ENCODE measurements around the gene DPYSL5.

The DPYSL5 gene

DNA sequence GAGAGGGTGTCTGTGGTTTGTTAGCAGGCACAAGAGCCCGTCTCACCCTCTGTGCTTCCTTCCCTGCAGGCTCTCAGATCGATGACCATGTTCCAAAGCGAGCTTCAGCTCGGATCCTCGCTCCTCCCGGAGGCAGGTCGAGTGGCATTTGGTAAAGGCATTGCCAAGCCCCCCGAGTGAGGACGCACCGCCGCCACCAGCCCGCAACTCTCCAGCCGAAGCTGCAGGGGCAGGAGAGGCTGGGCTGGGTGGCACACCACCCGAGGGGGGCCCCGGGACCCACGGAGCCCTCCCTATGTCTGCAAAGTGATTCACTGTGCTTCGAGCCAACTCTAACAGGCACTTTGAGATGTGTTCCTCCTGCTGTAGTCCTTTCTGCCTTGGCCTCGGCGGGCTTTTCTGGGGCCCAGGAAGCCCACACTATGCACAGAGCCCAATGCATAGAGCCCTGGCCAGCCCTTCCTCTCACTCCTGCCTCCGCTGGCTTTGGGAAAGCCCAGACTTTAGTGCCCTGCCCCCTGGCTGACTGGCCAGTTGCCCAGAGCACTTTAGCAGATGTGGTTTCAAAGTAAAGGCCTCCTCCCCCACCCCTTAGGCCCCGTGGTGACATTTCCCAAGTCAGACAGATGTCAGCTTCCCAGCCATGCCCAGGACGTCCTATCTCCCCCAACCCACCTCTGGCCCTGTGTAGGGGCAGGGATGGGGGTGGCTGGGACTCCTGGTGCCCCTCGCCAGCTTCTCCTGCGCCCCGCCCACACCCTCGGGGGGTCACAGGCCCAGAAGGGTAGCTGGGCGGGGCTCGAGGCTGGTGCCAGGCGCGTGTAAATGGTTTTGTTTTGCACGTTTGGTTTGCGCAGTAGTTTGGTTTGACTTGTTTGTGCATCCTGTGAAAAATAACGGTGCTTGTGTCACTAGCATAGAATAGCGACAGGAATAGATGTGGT, 99.2 kb downstream of the DPYSL5 start:
- H3K9me3 ChIP-seq (ENCODE audit: control insufficient read depth, low read length), result no peaks in the 10 kb centered on the region
- H3K4me3 ChIP-seq (ENCODE audit: extremely low read depth, insufficient read depth, low read length, poor library complexity, severe bottlenecking), result no peak overlapping the region
- no peak overlapping the region for H3K27ac ChIP-seq (ENCODE audit: low read depth, low read length, severe bottlenecking)
- H3K36me3 ChIP-seq (ENCODE audit: control insufficient read depth, insufficient read depth, low read length), result no peaks in the 10 kb centered on the region
- peaks cover 13% of the 10 kb centered on the region for H3K4me1 ChIP-seq (ENCODE audit: control insufficient read depth, insufficient read depth, low read length, poor library complexity, severe bottlenecking)
- WGBS, 2 experiments (ENCODE audit: insufficient coverage in 2 of 2), result 81 to 84% methylated on average over 28 to 31 of the region's 34 CpGs

- Histone ChIP-seq H3K27ac (ENCODE audit: low read depth, low read length, severe bottlenecking) (no peak overlapping the region), H3K4me1 (ENCODE audit: control insufficient read depth, insufficient read depth, low read length, poor library complexity, severe bottlenecking) (peaks cover 13% of the 10 kb centered on the region), H3K9me3 (ENCODE audit: control insufficient read depth, low read length) (no peaks in the 10 kb centered on the region), H3K36me3 (ENCODE audit: control insufficient read depth, insufficient read depth, low read length) (no peaks in the 10 kb centered on the region), H3K4me3 (ENCODE audit: extremely low read depth, insufficient read depth, low read length, poor library complexity, severe bottlenecking) (no peak overlapping the region)
- 83 to 97% methylated on average over 3 of the region's 3 CpGs for WGBS, 2 experiments (ENCODE audit: insufficient coverage in 2 of 2)
Observed at GRCh38 chr2:26948800-26949199, 100.9 kb downstream of the DPYSL5 start.

GRCh38 chr2:26950246-26950645, 102.3 kb downstream of the DPYSL5 start:
- Histone ChIP-seq H3K9me3 (ENCODE audit: control insufficient read depth, low read length) (no peaks in the 10 kb centered on the region), H3K4me3 (ENCODE audit: extremely low read depth, insufficient read depth, low read length, poor library complexity, severe bottlenecking) (no peak overlapping the region), H3K27ac (ENCODE audit: low read depth, low read length, severe bottlenecking) (no peak overlapping the region), H3K4me1 (ENCODE audit: control insufficient read depth, insufficient read depth, low read length, poor library complexity, severe bottlenecking) (peaks cover 13% of the 10 kb centered on the region), H3K36me3 (ENCODE audit: control insufficient read depth, insufficient read depth, low read length) (no peaks in the 10 kb centered on the region)
- WGBS, 2 experiments (ENCODE audit: insufficient coverage in 2 of 2), result 85 to 90% methylated on average over 4 to 5 of the region's 5 CpGs

- no peaks in the 10 kb centered on the region for H3K9me3 ChIP-seq (ENCODE audit: control insufficient read depth, low read length)
- 83 to 100% methylated on average over 1 to 3 of the region's 3 CpGs for WGBS, 2 experiments (ENCODE audit: insufficient coverage in 2 of 2)
- H3K4me3 ChIP-seq (ENCODE audit: extremely low read depth, insufficient read depth, low read length, poor library complexity, severe bottlenecking), result no peak overlapping the region
- H3K4me1 ChIP-seq (ENCODE audit: control insufficient read depth, insufficient read depth, low read length, poor library complexity, severe bottlenecking), result peaks cover 10% of the 10 kb centered on the region
- no peak overlapping the region for H3K27ac ChIP-seq (ENCODE audit: low read depth, low read length, severe bottlenecking)
- no peaks in the 10 kb centered on the region for H3K36me3 ChIP-seq (ENCODE audit: control insufficient read depth, insufficient read depth, low read length)
Observed at GRCh38 chr2:26951236-26951635, 103.3 kb downstream of the DPYSL5 start.

DNA sequence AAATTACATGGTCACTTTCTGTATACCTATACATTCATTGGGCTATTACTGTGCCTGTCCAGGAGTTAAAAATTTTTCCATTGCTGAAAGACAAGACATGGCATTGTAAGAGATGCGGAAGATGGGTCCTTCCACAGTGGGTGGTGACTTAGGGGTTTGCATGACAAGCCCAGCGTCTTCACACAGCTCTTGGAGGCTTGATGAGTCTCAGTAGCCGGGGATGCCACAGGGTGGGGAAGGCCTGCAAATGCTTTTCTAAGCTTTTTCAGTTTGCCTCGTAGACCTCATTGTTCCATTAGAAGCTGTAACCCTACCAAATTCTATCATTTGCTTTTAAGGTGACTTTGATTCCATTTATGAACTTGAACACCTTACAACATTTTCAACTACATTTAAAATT, 104.4 kb downstream of the DPYSL5 start:
- Histone ChIP-seq H3K4me3 (ENCODE audit: extremely low read depth, insufficient read depth, low read length, poor library complexity, severe bottlenecking) (no peak overlapping the region), H3K36me3 (ENCODE audit: control insufficient read depth, insufficient read depth, low read length) (no peaks in the 10 kb centered on the region), H3K4me1 (ENCODE audit: control insufficient read depth, insufficient read depth, low read length, poor library complexity, severe bottlenecking) (peaks cover under 1% of the 10 kb centered on the region), H3K27ac (ENCODE audit: low read depth, low read length, severe bottlenecking) (no peak overlapping the region), H3K9me3 (ENCODE audit: control insufficient read depth, low read length) (no peaks in the 10 kb centered on the region)
- 55 to 67% methylated on average over 4 of the region's 4 CpGs for WGBS, 2 experiments (ENCODE audit: insufficient coverage in 2 of 2)

- Histone ChIP-seq H3K4me1 (ENCODE audit: control insufficient read depth, insufficient read depth, low read length, poor library complexity, severe bottlenecking) (no peaks in the 10 kb centered on the region), H3K27ac (ENCODE audit: low read depth, low read length, severe bottlenecking) (no peak overlapping the region), H3K36me3 (ENCODE audit: control insufficient read depth, insufficient read depth, low read length) (no peaks in the 10 kb centered on the region), H3K9me3 (ENCODE audit: control insufficient read depth, low read length) (no peaks in the 10 kb centered on the region), H3K4me3 (ENCODE audit: extremely low read depth, insufficient read depth, low read length, poor library complexity, severe bottlenecking) (no peak overlapping the region)
- 94 to 95% methylated on average over 2 of the region's 4 CpGs for WGBS, 2 experiments (ENCODE audit: insufficient coverage in 2 of 2)
Observed at GRCh38 chr2:26954135-26954534, 106.2 kb downstream of the DPYSL5 start.

GRCh38 chr2:26957041-26957440, 109.1 kb downstream of the DPYSL5 start:
- WGBS, 2 experiments (ENCODE audit: insufficient coverage in 2 of 2), result 100% methylated on average over 1 of the region's 3 CpGs; no CpG with 5 or more reads in 1 of the 2 experiments
- no peaks in the 10 kb centered on the region for H3K4me1 ChIP-seq (ENCODE audit: control insufficient read depth, insufficient read depth, low read length, poor library complexity, severe bottlenecking)
- H3K27ac ChIP-seq (ENCODE audit: low read depth, low read length, severe bottlenecking), result no peak overlapping the region
- no peaks in the 10 kb centered on the region for H3K9me3 ChIP-seq (ENCODE audit: control insufficient read depth, low read length)
- H3K4me3 ChIP-seq (ENCODE audit: extremely low read depth, insufficient read depth, low read length, poor library complexity, severe bottlenecking), result no peak overlapping the region
- no peaks in the 10 kb centered on the region for H3K36me3 ChIP-seq (ENCODE audit: control insufficient read depth, insufficient read depth, low read length)

GRCh38 chr2:26957534-26957933, 109.6 kb downstream of the DPYSL5 start:
- Histone ChIP-seq H3K36me3 (ENCODE audit: control insufficient read depth, insufficient read depth, low read length) (no peaks in the 10 kb centered on the region), H3K27ac (ENCODE audit: low read depth, low read length, severe bottlenecking) (no peak overlapping the region), H3K4me3 (ENCODE audit: extremely low read depth, insufficient read depth, low read length, poor library complexity, severe bottlenecking) (no peak overlapping the region), H3K4me1 (ENCODE audit: control insufficient read depth, insufficient read depth, low read length, poor library complexity, severe bottlenecking) (no peaks in the 10 kb centered on the region), H3K9me3 (ENCODE audit: control insufficient read depth, low read length) (no peaks in the 10 kb centered on the region)
- WGBS, 2 experiments (ENCODE audit: insufficient coverage in 2 of 2), result 75 to 85% methylated on average over 2 of the region's 3 CpGs

- H3K4me1 ChIP-seq (ENCODE audit: control insufficient read depth, insufficient read depth, low read length, poor library complexity, severe bottlenecking), result no peaks in the 10 kb centered on the region
- H3K36me3 ChIP-seq (ENCODE audit: control insufficient read depth, insufficient read depth, low read length), result no peaks in the 10 kb centered on the region
- no peaks in the 10 kb centered on the region for H3K9me3 ChIP-seq (ENCODE audit: control insufficient read depth, low read length)
- 82% methylated on average over 2 of the region's 2 CpGs; no CpG with 5 or more reads in 1 of the 2 experiments for WGBS, 2 experiments (ENCODE audit: insufficient coverage in 2 of 2)
- no peak overlapping the region for H3K4me3 ChIP-seq (ENCODE audit: extremely low read depth, insufficient read depth, low read length, poor library complexity, severe bottlenecking)
- H3K27ac ChIP-seq (ENCODE audit: low read depth, low read length, severe bottlenecking), result no peak overlapping the region
Observed at GRCh38 chr2:26959331-26959730, 111.4 kb downstream of the DPYSL5 start.

- no CpG with 5 or more reads among the region's 3 CpGs for WGBS, 2 experiments (ENCODE audit: insufficient coverage in 2 of 2)
- Histone ChIP-seq H3K4me3 (ENCODE audit: extremely low read depth, insufficient read depth, low read length, poor library complexity, severe bottlenecking) (no peak overlapping the region), H3K27ac (ENCODE audit: low read depth, low read length, severe bottlenecking) (no peak overlapping the region), H3K9me3 (ENCODE audit: control insufficient read depth, low read length) (no peaks in the 10 kb centered on the region), H3K36me3 (ENCODE audit: control insufficient read depth, insufficient read depth, low read length) (no peaks in the 10 kb centered on the region), H3K4me1 (ENCODE audit: control insufficient read depth, insufficient read depth, low read length, poor library complexity, severe bottlenecking) (no peaks in the 10 kb centered on the region)
Observed at GRCh38 chr2:26964446-26965130, 116.7 kb downstream of the DPYSL5 start.

DNA sequence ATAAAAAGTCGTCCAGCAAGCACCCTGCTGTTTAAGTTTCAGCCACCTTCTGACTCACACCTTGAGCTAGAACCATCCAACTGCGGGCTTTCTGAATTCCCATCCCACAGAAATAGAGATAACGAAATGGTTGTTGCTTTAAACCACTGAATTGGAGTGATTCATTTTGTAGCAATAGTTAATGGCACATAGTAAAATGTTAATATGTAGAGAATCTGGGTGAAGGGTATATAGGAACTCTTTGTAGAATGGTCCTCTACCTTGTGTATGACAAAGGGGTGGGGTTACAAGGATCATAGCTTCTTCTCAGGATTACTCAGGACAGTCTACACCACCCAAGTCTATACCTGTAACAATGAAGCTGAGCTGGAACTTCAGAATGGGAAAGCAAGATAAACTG, 120.1 kb downstream of the DPYSL5 start:
- H3K4me1 ChIP-seq (ENCODE audit: control insufficient read depth, insufficient read depth, low read length, poor library complexity, severe bottlenecking), result peaks cover 6% of the 10 kb centered on the region
- H3K36me3 ChIP-seq (ENCODE audit: control insufficient read depth, insufficient read depth, low read length), result no peaks in the 10 kb centered on the region
- WGBS, 2 experiments (ENCODE audit: insufficient coverage in 2 of 2), result 43 to 58% methylated on average over 1 to 2 of the region's 3 CpGs
- no peak overlapping the region for H3K4me3 ChIP-seq (ENCODE audit: extremely low read depth, insufficient read depth, low read length, poor library complexity, severe bottlenecking)
- H3K27ac ChIP-seq (ENCODE audit: low read depth, low read length, severe bottlenecking), result no peak overlapping the region
- H3K9me3 ChIP-seq (ENCODE audit: control insufficient read depth, low read length), result no peaks in the 10 kb centered on the region

Measured in mesodermal cell (in vitro differentiated cells).